ENCODE data around the gene HEATR5A.
"Not testable (repeated sequence)": the region's sequence is repeated elsewhere in the genome, so short reads cannot be mapped to it uniquely, and the experiment has no call there.

The HEATR5A gene

GRCh38 chr14:31387091-31387490 is 33.3 kb downstream of the HEATR5A start:
- DNase-seq: no peak

- DNase-seq: no peak
These were observed 34.1 kb downstream of the HEATR5A start for GRCh38 chr14:31386271-31386670.

GRCh38 chr14:31382221-31382620 is 38.1 kb downstream of the HEATR5A start:
- DNase-seq: no peak

GRCh38 chr14:31380106-31380505 is 40.2 kb downstream of the HEATR5A start:
- no peak for DNase-seq

GRCh38 chr14:31379125-31379947 is 41.0 kb downstream of the HEATR5A start:
- DNase-seq: not testable (repeated sequence)

GRCh38 chr14:31377433-31377832 is 42.9 kb downstream of the HEATR5A start:
- DNase-seq: peak in 1 of 2 experiments; percentile 1

- no peak for DNase-seq
These were observed 48.7 kb downstream of the HEATR5A start for GRCh38 chr14:31371646-31372045.

- no peak for DNase-seq
These were observed 56.8 kb downstream of the HEATR5A start for GRCh38 chr14:31363331-31364073.

GRCh38 chr14:31362746-31363145 is 57.6 kb downstream of the HEATR5A start:
- DNase-seq: no peak

- DNase-seq: not testable (repeated sequence)
These were observed 58.6 kb downstream of the HEATR5A start for GRCh38 chr14:31361761-31362160.

GRCh38 chr14:31360919-31361662 is 59.3 kb downstream of the HEATR5A start:
- DNase-seq: no peak

- DNase-seq: no peak
These were observed 63.1 kb downstream of the HEATR5A start for GRCh38 chr14:31357279-31357678.

GRCh38 chr14:31346097-31346496 is 74.3 kb downstream of the HEATR5A start:
- no peak for DNase-seq

GRCh38 chr14:31341280-31341679 is 79.1 kb downstream of the HEATR5A start:
- DNase-seq: no peak

- DNase-seq: no peak
These were observed 79.9 kb downstream of the HEATR5A start for GRCh38 chr14:31340297-31341063.

GRCh38 chr14:31339743-31340142 is 80.6 kb downstream of the HEATR5A start:
- DNase-seq: no peak

- DNase-seq: no peak
These were observed 83.0 kb downstream of the HEATR5A start for GRCh38 chr14:31337331-31337730.

- no peak for DNase-seq
These were observed 83.7 kb downstream of the HEATR5A start for GRCh38 chr14:31336646-31337045.

GRCh38 chr14:31331395-31331794 is 89.0 kb downstream of the HEATR5A start:
- DNase-seq: not testable (repeated sequence)

- not testable (repeated sequence) for DNase-seq
These were observed 90.4 kb downstream of the HEATR5A start for GRCh38 chr14:31329876-31330521.

- DNase-seq: no peak
These were observed 94.2 kb downstream of the HEATR5A start for GRCh38 chr14:31326111-31326510.

- DNase-seq: no peak
These were observed 96.9 kb downstream of the HEATR5A start for GRCh38 chr14:31323419-31323818.
